OCI-LY3 (cell line): ENCODE measurements around the gene NR6A1.

ENCODE experiments used
- CTCF ChIP-seq: fragments of 200-600, 300-600 bp; sonication (generic); IDR thresholded peaks from 2 replicates; pipeline ENCODE4 v1.5.1; 2014; ENCODE audit warnings: antibody characterized with exemption, low read length, low read depth
- EZH2phosphoT487 ChIP-seq: fragments of 200-600 bp; shearing (Covaris generic); IDR thresholded peaks from 2 replicates; pipeline ENCODE4 v1.6.1; 2018; ENCODE audit warnings: antibody characterized with exemption, mixed run types, low read depth

- no peak for TF ChIP-seq CTCF
- TF ChIP-seq EZH2phosphoT487: no peak
Measured at GRCh38 chr9:124780060-124780756, 9.1 kb upstream of the NR6A1 start.
